Motor neuron (in vitro differentiated cells): ENCODE data around the gene OR6M1. TPM values are rescaled to one million over a fixed set of nuclear protein-coding genes. Genes with fewer than 3 reads are reported as not detected.
A peak's percentile ranks its signal among the peaks of the same experiment; 100 is the strongest.

Source experiments
- ATAC-seq, 8 experiments: fragments of 200-7000 bp; cut with Tn5 transposase; replicated peaks in 6 of 8; 2 replicates each; pipeline ENCODE4 v1.8.0; 2021; ENCODE audit warnings: mild to moderate bottlenecking in 8 of 8, moderate library complexity in 8 of 8
- H3K27ac ChIP-seq, 2 donors: fragments of 250-450 bp; sonication (Bioruptor Pico); 2 replicates each; pipeline ENCODE4 v1.9.0; 2021; ENCODE audit warnings: antibody characterized with exemption in 2 of 2, mild to moderate bottlenecking in 2 of 2, moderate library complexity in 1 of 2
- H3K4me1 ChIP-seq, 2 donors: fragments of 250-450 bp; sonication (Bioruptor Pico); replicated peaks in 1 of 2; 2 replicates each; pipeline ENCODE4 v1.6.1; 2021; ENCODE audit warnings: antibody characterized with exemption in 2 of 2, mild to moderate bottlenecking in 2 of 2, moderate library complexity in 1 of 2
- H3K4me3 ChIP-seq, 5 donors: fragments of 250-450 bp; sonication (Bioruptor Pico); 2 replicates each; pipeline ENCODE4 v1.9.0; 2021; ENCODE audit warnings: antibody characterized with exemption in 5 of 5, mild to moderate bottlenecking in 5 of 5, moderate library complexity in 4 of 5
- WGBS, 10 experiments: fragments of 450-650 bp; shearing (Covaris generic); methylation state at CpG; one replicate each; pipeline ENCODE4 v1.0.0; 2022; 5-methylcytosine and 5-hydroxymethylcytosine counted together
- in situ Hi-C, 9 experiments: fragments of 400-800 bp; cut with MboI; loops; one replicate each; pipeline ENCODE4 v1.15.0; 2021; ENCODE audit warnings: low sequenced_read_pairs in 9 of 9, low pct_unique_long_range_greater_than_20kb in 2 of 9; ENCODE audit not compliant: unreplicated experiment in 9 of 9
- total RNA-seq, 8 experiments: library from RNA; unstranded; fragments of 300-600 nt; gene quantifications; 2 replicates each; pipeline versions ENCODE4 v1.2.3 to v1.2.4, GENCODE V29; 2022

OR6M1 gene
- total RNA-seq, 8 experiments from 2014 or later: 0.76 TPM; not detected in 7

- Histone ChIP-seq H3K4me3 (no peak overlapping the region), H3K4me1 (no peaks in the 10 kb centered on the region), H3K27ac (no peak overlapping the region)
- ATAC-seq: peak in 1 of 8 experiments; percentile 58
- 20 to 100% (median 47%) methylated on average over 2 to 3 of the region's 3 CpGs; no CpG with 5 or more reads in 3 of the 10 experiments for WGBS, 10 experiments
- in situ Hi-C loops: no loop called here
Observed at GRCh38 chr11:123800036-123800435, 6.1 kb downstream of the OR6M1 start.

DNA sequence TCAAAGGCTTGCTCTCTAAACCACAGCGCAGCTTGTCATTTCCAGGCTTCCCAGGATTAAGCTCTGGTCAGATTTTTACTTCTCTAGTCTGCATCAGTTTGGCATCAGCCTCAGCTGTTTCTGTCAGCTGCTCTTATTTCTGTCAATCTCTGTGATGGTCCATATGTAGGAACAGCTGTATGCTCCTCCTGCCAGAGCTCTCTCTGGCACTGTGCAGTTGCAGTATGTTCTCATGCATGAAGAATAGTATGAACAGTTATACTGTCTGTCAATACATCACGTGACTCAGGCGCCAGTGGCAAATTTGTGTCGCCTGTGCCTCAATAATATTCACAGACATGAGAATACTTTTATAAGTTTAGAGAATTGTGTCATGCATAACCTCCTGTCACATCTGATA is 6.7 kb downstream of the OR6M1 start:
- WGBS, 10 experiments: 0 to 98% (median 80%) methylated on average over 1 to 4 of the region's 4 CpGs; no CpG with 5 or more reads in 3 of the 10 experiments
- Histone ChIP-seq H3K4me3 (no peak overlapping the region), H3K27ac (no peak overlapping the region), H3K4me1 (no peaks in the 10 kb centered on the region)
- in situ Hi-C loops: no loop called here
- ATAC-seq: no peak

DNA sequence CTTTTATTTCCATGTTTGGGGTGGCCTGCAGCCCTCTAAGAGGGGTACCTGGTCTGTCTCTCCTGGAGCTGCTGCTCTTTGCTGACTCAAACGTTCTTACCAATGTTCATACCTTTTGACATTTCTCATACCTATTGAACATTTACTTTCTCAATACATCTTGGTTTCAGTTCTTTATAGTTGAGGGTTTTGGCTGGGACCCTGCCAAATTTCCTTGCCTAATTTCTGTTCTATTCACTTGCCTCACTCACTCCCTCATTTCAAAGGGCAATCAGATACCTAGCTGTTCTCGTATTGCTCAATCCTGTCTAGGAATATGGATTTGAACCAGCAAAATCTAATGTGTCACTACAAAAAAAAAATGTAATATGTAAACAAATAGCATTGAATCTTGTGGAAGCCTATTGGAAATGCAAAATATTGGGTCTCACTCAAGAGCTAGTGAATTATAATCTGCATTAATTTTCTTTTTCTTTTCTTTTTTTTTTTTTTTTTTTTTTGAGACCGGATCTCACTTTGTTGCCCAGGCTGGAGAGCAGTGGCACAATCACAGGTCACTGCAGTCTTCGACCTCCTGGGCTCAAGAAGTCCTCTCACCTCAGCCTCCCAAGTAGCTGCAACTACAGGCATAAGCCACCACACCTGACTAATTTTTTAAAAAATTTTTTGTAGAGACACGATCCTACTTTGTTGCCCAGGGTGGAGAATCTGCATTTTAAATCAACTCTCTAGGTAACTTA is 7.5 kb downstream of the OR6M1 start:
- no peak for ATAC-seq

DNA sequence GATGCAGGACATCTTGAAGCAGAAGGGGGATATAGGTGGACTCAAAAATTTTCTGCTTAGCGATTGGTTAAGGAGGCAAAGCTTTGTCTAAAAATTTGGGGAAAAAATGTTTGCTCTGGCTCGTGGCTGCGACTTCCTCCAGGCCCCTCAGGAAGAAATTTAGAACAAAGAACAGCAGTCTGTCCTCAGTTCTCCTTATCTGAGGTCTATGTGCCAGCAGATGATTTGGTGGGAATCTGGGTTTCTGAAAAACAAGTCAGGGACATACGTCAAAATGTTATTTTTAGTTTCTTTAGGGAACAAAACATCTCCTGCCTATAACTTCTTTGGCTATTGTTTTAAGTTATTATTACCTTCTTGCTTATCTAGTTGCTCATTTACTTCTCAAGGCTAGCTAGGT is 8.1 kb downstream of the OR6M1 start:
- no peak overlapping the region for H3K27ac ChIP-seq
- ATAC-seq: no peak
- no peak overlapping the region for H3K4me3 ChIP-seq
- H3K4me1 ChIP-seq: no peaks in the 10 kb centered on the region
- WGBS, 10 experiments: 0 to 94% (median 76%) methylated on average over 1 to 4 of the region's 4 CpGs
- in situ Hi-C loops: no loop called here

More for the DNA sequence above, 7.5 kb downstream of the OR6M1 start:
- 10 to 94% (median 77%) methylated on average over 3 to 5 of the region's 5 CpGs for WGBS, 10 experiments
- in situ Hi-C loops: no loop called here
- Histone ChIP-seq H3K4me1 (no peaks in the 10 kb centered on the region), H3K4me3 (no peak overlapping the region), H3K27ac (no peak overlapping the region)

DNA sequence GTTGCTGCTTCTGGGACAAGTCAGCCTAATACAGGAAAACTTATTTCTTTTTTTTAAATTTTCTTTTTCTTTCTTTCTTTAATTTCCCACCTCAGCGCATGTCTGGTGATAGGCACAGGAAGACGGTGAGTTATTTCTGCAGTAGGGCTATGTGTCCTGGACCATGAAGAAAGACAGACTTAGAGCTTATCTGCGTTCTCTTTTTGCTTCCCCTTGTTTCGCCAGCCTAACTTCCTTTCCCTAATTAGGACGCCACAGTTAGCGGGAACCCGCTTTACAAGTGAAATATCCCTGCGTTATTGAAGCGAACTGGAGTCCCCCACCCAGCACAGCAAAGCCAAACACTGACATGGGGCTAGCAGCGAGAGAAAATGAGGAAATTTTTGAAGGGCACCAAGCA is 8.6 kb downstream of the OR6M1 start:
- no peaks in the 10 kb centered on the region for H3K4me1 ChIP-seq
- ATAC-seq: no peak
- no peak overlapping the region for H3K27ac ChIP-seq
- WGBS, 10 experiments: 30 to 81% (median 65%) methylated on average over 6 to 9 of the region's 10 CpGs
- no peak overlapping the region for H3K4me3 ChIP-seq
- in situ Hi-C loops: no loop called here

- 0 to 89% (median 54%) methylated on average over 1 to 4 of the region's 4 CpGs; no CpG with 5 or more reads in 1 of the 10 experiments for WGBS, 10 experiments
- Histone ChIP-seq H3K4me3 (no peak overlapping the region), H3K4me1 (no peaks in the 10 kb centered on the region), H3K27ac (peak overlapping the region in 1 of 2 donors; percentile 51)
- ATAC-seq: peak in 3 of 8 experiments; percentile 47 to 74 (median 55)
- in situ Hi-C loops: no loop called here
Observed at GRCh38 chr11:123797114-123797513, 9.0 kb downstream of the OR6M1 start.

DNA sequence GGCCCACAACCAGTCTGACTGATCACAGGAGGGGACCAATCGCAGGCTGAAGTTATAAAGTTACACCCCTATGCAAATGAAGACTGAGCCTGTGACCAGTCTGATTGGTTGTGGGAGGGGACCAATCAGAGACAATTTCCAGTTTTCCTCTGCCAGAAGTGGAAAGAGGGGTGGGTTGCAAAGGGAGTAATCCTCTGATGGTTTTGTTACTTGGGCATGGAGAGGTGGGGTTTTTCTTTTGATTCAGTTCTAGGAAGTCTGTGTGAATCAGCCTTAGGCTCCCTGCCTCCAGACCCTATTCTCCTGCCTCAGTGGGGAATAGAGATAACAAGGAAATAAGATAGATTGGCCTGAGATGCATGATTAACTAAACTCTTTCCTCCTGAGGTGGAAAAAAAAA is 9.9 kb downstream of the OR6M1 start:
- H3K4me1 ChIP-seq: no peaks in the 10 kb centered on the region
- WGBS, 10 experiments: 0 to 100% (median 92%) methylated on average over 1 of the region's 1 CpG; no CpG with 5 or more reads in 5 of the 10 experiments
- in situ Hi-C loops: no loop called here

GRCh38 chr11:123783536-123783935 is 22.6 kb downstream of the OR6M1 start:
- Histone ChIP-seq H3K4me1 (no peaks in the 10 kb centered on the region), H3K4me3 (no peak overlapping the region), H3K27ac (no peak overlapping the region)
- WGBS, 10 experiments: 0 to 70% (median 31%) methylated on average over 1 of the region's 1 CpG; no CpG with 5 or more reads in 2 of the 10 experiments
- in situ Hi-C loops: no loop called here
- no peak for ATAC-seq

More for the DNA sequence above, 9.9 kb downstream of the OR6M1 start:
- Histone ChIP-seq H3K27ac (no peak overlapping the region), H3K4me3 (no peak overlapping the region)
- ATAC-seq: peak in 2 of 8 experiments; percentile 22 to 48

DNA sequence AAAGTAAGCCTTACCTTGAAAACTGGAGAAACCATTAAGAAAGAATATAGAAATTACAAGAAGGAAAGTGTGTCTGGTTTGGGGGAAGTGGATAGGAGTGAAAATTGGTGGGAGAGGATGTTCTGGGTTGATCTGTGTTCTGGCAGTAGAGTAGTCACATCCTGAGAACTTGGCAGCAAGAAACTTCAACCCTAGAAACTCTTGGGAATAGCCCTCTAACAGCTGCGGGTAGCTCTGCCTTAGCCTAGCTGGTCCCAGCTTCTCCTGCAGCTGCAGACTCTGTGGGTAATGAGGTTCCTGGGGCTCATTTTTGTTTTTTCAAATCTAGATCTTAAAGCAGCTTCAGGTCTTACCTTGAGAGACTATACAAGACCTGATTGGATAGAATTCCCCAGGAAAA is 27.6 kb downstream of the OR6M1 start:
- in situ Hi-C loops: no loop called here
- no peaks in the 10 kb centered on the region for H3K4me1 ChIP-seq
- H3K27ac ChIP-seq: no peak overlapping the region
- ATAC-seq: no peak
- WGBS, 10 experiments: 0 to 100% (median 85%) methylated on average over 1 of the region's 1 CpG; no CpG with 5 or more reads in 6 of the 10 experiments
- no peak overlapping the region for H3K4me3 ChIP-seq

DNA sequence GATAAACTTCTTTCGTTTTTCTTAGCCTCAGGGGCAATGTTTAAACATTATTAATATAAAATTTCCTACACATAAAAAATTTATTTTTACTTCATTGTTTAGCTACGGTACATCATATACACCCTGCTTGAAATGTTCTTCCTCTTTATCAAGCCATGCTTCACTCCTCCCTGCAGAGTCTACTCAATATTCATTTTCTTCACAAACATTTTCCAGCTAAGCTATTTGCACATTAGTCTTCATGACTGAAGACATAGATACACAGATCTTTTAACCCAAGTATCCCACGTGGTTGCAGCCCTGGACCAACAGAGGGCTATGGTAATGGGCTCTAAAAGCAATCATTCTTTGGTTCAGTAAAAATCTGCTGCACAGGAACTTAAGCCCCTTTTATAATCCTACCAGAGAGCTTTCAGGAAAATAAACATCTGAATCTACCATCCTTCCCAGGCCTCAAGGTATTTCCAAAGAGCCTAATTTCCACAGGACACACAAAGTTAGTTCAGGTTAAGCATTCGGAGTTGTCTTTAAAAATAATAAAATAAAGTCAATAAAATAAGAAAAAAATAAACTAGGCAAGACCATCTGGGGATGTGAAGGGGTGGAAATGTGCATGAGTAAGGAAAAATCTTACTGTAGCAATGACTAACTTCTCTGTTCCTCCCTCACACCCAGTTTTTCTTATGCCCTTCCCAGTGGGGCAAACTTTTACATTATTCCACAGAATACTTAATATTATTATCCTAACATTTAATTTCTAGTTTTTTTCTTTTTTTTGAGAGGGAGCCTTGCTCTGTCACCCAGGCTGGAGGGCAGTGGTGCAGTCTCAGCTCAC is 30.2 kb downstream of the OR6M1 start:
- no peak overlapping the region for H3K27ac ChIP-seq
- ATAC-seq: peak in 6 of 8 experiments; percentile 69 to 85 (median 72)
- H3K4me1 ChIP-seq: no peaks in the 10 kb centered on the region
- in situ Hi-C loops: no loop called here
- WGBS, 10 experiments: 0 to 80% (median 45%) methylated on average over 2 to 4 of the region's 4 CpGs
- H3K4me3 ChIP-seq: no peak overlapping the region

- 0 to 71% (median 33%) methylated on average over 1 of the region's 1 CpG; no CpG with 5 or more reads in 1 of the 10 experiments for WGBS, 10 experiments
- no peak overlapping the region for H3K4me3 ChIP-seq
- in situ Hi-C loops: no loop called here
- H3K4me1 ChIP-seq: no peaks in the 10 kb centered on the region
- ATAC-seq: peak in 2 of 8 experiments; percentile 59 to 79
- no peak overlapping the region for H3K27ac ChIP-seq
Observed at GRCh38 chr11:123775289-123775688, 30.9 kb downstream of the OR6M1 start.

DNA sequence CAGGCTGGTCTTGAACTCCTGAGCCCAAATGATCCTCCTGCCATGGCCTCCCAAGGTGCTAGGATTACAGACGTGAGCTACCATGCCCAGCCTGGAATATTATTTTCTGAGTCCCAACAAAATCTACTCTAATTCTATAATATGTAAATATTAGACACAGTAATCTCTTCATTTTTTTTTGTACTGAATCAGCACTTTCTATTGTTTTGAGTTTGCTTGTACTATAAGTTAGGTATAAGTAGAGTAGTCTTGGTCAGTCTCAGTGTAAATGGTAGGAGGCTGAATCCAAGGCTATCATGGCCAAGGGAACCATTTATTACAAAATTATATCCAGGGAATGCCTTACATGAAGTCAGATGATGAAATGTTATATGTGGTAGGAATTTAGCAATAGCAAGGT is 32.2 kb downstream of the OR6M1 start:
- ATAC-seq: no peak
- Histone ChIP-seq H3K27ac (no peak overlapping the region), H3K4me3 (no peak overlapping the region), H3K4me1 (no peaks in the 10 kb centered on the region)
- 0 to 100% (median 0%) methylated on average over 1 of the region's 1 CpG; no CpG with 5 or more reads in 5 of the 10 experiments for WGBS, 10 experiments
- in situ Hi-C loops: loop anchor here in 1 of 9 experiments (25.0 kb wide), 1 partner anchor 163 kb away; the partner anchor contains the start of genes OR4D5 and OR6T1

DNA sequence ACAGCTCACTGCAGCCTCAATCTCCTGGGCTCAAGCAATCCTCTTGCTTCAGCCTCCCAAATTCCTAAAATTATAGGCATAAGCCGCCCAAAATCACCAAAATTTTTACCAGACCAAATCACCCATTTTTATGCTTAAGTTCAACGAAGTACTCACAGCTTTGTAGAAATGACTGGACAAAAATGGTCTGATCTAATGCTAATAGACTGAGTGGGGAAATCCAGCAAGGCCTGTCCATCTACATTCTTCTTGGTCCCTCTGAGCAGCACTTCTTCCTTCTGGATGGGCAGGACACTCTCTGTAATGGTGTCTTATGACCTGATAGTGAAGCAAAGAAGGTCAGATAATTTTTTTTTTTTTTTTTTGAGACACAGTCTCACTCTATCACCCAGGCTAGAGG is 33.1 kb downstream of the OR6M1 start:
- ATAC-seq: no peak
- no peaks in the 10 kb centered on the region for H3K4me1 ChIP-seq
- 0 to 100% (median 70%) methylated on average over 1 to 2 of the region's 2 CpGs; no CpG with 5 or more reads in 1 of the 10 experiments for WGBS, 10 experiments

More for the DNA sequence above, 33.1 kb downstream of the OR6M1 start:
- Histone ChIP-seq H3K4me3 (no peak overlapping the region), H3K27ac (no peak overlapping the region)
- in situ Hi-C loops: loop anchor here in 1 of 9 experiments (25.0 kb wide), 1 partner anchor 164 kb away; the partner anchor contains the start of genes OR4D5 and OR6T1
